HG02884 (cell line): Measurements from ENCODE around the gene CTBP1.
"Not testable (repeated sequence)": the region's sequence is repeated elsewhere in the genome, so short reads cannot be mapped to it uniquely, and the experiment has no call there.

ENCODE experiments used
- ATAC-seq: cut with Tn5 transposase; IDR thresholded peaks from one replicate; pipeline ENCODE4 v1.9.1; 2021; ENCODE audit warnings: mild to moderate bottlenecking, moderate library complexity; ENCODE audit not compliant: unreplicated experiment

The CTBP1 gene

DNA sequence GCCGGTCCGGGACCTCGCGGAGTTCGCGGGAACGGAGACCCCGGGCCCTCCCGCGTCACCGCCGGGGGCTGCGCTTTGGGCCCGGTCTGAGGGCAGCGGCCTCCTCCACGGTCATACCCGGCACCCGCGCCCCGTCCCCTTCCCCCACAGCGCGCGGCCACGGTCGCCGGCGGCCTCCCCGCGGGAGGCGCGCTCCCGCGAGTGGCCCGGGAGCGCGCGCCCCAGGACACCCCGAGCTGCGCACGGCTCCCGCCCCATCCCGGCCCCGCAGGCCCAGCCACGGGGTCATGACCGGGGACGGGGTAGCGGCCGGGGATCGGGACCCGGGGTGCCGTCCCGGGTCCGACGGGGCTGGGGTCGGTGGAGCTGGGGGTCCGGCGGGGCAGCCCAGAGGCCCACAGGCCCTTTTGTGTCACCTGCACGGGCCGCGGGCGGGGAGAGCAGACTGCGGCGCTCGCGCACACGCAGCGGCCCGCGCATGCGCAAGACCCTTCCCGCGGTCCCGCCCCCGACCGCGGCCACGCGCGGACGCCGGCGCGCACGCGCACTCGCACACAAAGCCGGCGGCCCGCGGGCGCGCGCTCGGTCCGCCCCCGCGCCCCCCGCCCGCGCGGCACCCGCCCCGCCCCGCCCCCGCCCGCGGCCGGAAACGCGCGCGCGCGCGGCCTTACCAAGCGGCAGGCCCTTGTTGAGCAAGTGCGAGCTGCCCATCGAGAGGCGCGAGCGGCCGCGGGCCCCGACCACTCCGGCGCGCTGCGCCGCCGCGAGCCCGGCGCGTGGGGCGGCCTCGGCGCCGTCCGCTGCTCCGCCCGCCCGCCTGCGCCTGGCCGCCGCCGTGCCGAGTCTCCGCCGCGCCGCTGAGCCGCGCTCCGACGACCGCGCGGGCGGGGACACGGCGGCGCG, at the start of gene CTBP1:
CTBP1 (minus strand) TSS at position 886 of the 903 bp plus-strand sequence. CDS start 7,799 bp downstream, outside the sequence.
- peak; percentile 39 for ATAC-seq

DNA sequence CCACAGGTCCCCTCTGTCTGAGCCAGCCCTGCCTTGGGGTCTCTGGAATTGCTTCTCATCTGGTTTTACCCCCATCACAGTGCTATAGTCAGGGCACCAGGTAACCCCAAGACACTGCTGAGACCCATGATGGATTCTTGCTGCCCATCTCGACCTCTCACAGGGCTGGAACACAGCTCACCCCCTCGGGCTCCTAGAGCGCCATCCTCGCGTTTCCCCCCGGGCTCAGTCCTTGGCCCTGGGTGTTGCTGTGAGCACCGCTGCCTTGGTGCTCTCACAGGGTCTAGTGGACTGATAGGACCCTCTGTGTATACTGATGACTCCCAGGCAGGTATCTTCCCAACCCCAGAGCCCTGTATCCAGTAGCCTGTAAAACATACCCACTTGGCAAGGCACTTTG, 49.5 kb upstream of the CTBP1 start:
- ATAC-seq, result no peak

DNA sequence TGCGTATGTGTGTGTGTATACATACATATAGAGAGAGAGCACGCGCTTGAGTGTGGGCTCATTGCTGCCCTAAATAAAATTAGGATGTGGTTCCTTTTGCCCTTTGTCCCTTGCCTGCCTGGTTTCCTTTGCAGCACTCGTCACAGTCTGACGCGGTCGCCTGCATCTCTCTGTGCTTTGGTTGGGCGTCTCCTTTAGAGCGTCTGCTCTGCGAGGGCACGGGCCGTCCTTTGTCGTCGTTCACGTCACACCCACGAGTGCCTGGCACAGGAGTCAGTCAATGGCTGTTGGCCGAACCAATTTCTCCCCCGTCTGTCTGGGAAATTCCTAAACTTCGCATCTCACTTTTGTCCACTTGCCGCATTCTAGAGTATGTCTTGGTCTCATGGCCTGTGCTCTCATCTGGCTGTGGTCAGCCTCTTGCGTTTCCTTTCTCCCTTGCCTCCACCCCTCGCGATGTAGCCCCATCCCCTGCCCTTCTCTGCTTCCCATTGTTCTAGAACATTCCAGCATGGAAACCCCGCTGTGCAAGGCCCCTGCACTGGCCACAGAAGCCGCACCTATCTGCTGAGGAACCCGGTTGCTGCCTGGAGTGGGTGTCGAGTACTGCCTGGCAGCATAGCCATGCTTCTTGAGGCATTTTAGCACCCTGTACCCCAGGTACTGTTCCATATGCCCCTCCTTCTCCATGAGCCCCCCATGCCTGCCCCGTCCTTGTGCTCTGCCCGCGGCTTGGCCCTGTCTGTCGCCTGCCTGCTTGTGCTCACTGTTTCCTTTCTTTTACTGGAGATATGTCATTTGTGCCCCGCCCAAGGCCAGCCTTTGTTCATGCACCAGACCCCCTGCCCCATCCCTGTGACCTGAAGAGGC, 48.8 kb upstream of the CTBP1 start:
- no peak for ATAC-seq

DNA sequence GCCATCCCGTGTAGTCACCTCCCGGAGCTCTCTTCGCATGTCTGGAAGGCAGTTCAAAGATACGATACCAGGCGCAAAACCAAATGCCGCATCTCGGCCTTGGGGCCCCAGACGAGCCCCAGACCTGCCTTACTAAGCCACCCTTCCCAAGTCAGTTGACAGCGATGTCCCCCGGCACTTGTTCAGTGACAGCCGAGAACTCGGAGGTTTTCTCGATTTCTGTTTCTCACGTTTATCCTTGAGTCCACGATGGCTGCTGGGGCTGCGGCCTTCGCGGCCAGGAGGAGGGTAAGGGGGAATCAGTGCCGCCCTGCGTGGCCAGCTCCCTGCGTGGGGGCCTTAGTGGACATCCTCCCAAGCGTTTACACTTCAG, 48.1 kb upstream of the CTBP1 start:
- no peak for ATAC-seq

DNA sequence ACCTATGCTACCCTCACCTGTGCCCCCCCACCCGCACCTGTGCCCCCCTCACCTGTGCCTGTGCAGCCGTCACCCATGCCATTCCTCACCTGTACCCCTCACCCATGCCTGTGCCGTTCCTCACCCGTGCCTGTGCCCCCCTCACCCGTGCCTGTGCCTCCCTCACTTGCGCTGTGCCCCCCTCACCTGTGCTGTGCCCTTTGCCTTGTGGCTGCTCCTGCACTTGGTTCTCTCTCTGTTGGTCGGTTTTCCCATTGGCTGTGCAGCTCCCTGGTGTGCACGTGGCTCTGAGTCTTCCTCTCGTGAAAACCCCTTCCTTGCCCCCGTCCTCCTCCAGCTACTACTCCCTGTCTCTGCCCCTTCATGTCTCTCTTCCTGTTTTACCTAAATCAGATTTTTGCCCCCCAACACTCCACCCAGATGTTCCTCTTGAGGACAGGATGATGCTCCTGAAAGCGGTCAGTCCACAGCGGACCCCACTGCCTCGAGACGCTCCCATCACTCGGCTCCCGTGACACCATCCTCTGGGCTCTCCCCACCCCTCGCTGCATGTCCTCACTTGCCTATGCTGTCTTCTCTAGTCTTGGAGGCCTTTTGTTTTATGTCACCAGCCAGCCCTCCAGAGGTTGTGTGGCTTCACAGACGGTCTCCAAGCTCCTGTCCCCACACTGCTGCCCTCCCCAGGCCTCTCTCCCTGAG, 47.5 kb upstream of the CTBP1 start:
- no peak for ATAC-seq

GRCh38 chr4:1295405-1296055, 46.6 kb upstream of the CTBP1 start:
- no peak for ATAC-seq

- no peak for ATAC-seq
Observed at GRCh38 chr4:1294891-1295290, 46.0 kb upstream of the CTBP1 start.

- no peak for ATAC-seq
Observed at GRCh38 chr4:1294424-1294823, 45.5 kb upstream of the CTBP1 start.

- ATAC-seq, result no peak
Observed at GRCh38 chr4:1293991-1294390, 45.1 kb upstream of the CTBP1 start.

DNA sequence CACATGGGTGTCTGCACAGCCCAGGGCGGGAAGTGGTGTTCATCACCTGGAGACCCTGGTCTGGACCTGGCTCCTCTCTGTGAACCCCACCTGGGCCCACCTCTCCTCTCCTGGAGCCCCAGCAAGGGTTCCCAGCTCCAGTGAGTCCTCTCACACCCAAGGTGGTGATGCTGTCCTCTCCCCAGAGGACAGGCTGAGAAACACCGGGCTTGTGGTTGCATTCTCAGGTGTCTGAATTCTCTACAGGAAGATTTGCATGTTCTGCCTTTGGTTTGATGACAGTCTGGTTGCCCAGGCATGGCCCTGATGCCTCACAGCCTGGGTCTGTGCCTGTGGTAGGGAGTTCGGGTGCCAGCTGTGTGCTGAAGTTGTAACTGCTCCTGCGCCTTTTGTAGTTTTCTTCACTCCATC, 44.6 kb upstream of the CTBP1 start:
- no peak for ATAC-seq

DNA sequence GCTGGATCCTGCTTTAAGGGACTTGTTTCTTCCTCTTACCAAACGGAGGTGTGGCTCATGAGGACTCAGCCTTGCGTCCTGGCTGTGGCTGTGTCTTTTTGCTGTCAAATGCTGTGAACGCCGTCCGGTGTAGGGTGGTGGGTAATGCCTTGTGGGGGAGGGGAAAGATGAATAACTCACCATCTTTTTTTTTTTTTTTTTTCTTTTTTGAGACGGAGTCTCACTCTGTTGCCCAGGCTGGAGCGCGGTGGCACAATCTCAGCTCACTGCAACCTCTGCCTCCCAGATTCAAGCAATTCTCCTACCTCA, 43.7 kb upstream of the CTBP1 start:
- not testable (repeated sequence) for ATAC-seq

DNA sequence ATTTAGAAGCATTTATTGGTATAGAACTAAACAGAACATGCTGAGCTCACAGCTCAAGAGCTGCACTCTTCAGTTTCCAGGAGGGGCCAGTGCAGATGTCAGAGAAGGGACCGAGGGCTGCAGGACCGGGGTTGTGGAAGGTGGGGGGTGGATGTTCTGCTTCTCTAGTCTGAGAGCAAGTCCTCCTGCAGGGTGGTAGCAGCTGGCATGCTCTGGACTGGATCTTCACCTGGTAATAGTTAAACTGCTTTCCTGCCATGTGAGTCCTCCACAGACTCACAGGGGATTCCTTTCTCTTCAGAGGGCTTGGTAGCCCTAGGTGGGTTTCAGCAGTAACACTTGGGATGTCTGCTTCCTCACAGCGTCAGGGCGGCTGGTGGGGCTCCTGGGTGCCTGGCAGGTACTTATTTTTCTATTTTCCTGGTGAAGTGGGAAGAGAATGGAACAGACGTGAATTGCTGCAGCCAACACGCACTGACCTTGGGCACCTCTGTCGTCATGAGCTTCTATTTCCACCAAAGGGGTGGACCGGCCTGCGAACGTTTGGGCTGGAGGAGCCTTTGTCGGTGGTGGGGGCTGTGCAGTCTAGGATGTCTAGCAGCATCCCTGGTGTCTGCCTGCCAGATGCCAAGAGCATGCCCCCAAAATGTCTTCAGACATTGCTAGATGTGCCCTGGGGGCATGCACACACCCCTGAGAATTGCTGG, 43.2 kb upstream of the CTBP1 start:
- ATAC-seq, result no peak

DNA sequence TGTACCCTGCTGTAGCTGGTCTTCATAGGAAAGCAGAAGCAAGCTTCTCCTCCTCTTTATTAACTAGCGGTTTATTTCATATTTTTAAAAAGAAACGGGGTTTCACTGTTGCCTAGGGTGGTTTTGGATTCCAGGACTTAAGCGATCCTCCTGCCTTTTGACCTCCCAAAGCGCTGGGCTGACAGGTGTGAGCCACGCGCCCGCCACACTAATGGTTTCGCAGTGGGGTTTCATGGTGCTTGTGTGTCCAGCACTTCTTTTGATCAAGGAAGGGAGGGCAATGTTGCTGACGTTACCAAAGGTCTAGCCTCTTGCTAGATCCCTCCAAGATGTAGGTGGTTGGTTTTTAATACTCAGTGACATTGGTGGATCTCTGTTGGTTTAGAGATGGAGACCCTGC, 42.2 kb upstream of the CTBP1 start:
- ATAC-seq, result no peak

DNA sequence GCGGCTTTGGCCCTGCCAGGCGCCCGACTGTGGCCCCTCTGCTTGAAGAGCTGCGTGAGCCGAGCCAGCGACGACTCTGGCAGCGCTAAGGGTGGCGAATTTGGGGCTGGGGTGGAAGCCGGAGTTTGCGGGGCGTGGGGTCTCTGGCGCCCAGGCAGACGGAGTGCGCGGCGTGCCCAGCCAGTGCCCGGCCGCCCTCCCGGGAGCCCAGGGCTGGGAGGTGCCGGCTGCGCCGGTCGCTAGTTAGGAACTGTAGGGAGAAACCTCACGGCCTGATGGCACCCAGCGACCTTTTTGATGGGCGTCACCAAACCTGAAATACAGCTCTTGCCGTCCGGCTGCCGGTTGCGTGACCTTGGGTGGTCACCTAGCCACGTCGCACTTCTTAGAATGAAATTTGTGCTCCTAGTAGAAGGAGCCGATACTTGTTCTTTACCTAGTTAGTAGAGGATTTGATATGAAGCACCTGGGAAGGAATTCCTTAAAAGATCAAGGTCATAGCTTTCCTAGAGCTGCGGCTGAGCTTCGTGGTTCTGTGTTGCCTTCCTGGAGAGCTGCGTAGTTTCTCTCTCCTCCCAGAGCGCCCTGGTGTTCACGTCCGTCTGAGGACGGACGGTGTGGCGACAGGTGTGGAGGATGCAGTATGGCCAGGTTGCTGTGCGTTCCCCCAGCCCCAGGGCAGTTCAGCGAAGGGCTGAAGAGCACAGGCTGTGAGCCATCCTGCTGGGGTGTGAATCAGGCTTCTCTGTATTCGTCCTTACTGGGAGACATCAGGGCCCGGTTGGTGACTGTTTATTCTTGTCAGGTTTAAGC, 41.4 kb upstream of the CTBP1 start:
- ATAC-seq, result no peak

DNA sequence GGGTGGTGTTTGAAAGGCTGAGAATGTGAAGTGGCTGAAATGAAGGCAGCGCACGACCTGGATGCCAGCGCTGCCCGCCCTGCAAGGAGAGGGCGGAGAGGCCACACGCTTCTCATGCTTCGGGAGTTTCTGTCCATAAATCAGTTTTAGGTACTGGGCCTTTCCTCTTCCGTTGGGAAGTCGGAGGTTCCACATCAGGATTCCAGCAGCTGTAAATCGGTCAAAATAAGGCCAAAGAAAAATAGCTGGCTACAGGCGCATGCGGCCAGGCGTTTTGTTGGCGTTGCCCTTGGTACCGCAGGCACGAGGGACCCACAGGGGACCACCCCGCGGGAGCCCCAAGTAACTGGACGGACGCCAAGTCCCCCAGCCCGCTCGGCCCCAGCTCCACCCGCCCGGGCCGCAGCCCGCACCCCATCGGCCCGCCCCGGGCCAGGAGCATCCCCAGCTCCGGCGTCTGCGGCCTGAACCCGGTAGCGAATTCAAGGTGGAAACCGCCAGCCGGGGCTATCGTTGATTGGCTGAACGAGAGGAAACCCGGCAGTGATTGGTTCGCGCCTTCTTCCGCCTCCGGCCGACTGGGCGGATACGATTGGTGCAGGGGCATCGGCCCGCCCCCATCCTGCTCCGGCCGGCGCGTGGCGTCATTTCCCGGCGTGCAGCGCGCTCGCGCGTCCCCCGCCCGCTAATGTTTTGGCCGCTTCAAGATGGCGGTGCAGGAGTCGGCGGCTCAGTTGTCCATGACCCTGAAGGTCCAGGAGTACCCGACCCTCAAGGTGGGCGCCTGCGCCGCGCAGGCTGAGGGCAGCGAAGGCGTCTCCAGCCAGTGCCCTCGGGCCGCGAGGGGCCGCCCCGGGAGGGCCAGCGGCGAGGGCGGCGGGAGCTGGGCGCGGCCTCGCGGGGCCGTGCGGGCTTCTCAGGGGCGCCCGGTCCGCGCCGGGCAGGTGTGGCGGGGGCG, 40.6 kb upstream of the CTBP1 start, which contains the start of gene MAEA:
MAEA (plus strand) TSS at position 685 of the 958 bp plus-strand sequence; CDS start at position 708, 23 bp downstream.
- ATAC-seq, result peak; percentile 94

DNA sequence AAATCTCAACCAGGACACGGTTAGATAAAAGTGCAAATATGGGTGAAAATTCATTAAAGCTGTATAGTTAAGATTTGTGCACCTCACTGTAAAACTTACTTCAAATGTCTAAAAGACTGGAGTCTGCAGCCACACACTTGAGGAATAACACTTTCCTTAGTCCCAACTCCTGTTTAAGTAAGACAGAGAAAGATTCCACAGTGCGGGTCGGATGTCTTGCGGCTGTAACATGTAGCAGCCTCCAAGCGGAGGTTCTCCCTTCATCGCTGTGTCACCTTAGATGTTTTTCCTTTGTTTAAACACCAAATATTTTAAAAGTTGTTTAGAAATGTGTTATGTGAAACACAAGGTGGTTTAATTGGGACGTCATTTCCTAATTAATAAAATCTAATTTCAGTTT, 39.9 kb upstream of the CTBP1 start:
- ATAC-seq, result no peak

- no peak for ATAC-seq
Observed at GRCh38 chr4:1285790-1286553, 37.0 kb upstream of the CTBP1 start.
